ENCODE results near the gene EPHA2.

Gene EPHA2

DNA sequence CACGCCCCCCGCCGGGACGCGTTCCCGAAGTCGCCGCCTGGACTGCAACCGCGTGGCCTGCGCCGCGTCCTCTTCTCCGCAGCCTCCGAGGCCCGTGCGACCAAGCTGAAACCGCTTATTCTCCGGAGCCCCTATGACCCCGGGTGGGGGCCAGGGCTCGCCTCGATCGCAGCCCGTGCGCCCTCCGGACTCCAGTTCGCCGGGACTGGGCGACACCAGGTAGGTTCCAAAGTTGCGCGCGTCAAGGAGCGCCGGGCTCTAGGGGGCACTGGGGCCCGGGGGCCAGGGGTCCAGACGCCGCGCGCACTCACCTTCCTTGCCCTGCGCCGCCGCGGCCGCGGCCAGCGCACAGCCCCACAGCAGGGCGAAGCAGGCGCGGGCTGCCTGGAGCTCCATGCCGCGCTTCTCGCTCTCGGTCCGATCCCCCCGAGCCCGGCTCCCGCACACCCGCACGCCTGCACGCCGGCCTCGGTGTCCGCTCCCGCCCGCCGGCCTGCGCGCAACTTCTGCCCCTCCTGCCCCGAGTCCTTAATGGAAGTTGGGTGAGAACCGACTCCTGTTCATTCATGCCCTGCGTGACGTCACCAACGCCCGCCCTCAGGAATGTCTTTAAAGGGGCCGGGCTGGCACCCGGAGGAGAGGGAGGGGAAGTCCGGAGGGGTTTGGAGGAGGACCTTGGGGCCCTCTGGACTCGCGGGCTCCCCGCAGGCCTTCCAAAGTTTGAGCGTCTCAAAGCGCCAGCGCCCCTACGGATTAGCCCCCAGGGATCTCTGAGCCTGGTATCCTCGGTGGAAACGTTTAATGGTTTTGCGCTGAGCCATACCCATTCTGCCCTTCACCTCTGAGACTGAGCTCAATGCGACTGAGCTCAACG, at the start of gene EPHA2:
Gene EPHA2 (minus strand): TSS at position 533 of the 874 bp plus-strand sequence. CDS start 137 bp downstream, at position 396.
- peak within 1 kb of the TSS; percentile 56 for H3K4me3 ChIP-seq (ENCODE audit: low read depth, low read length)
- no peak for DNase-seq (ENCODE audit: low read depth)

DNA sequence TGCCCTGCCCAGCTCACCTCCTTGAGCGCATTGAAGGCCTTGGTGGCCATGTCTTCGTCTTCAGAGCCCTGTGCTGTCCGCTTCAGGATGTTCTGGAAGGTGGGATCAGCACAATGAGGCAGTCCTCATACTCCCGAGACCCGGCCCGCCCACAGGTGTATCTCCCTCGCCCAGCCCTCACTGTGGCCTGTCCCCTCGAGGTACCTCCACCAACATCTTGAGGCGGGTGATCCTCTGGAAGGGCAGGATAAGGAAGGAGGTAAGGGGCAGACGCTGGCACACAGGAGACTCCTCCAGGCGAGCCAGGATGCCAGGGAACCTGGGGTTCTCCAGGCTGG, 49.4 kb upstream of the EPHA2 start:
- DNase-seq (ENCODE audit: low read depth), result no peak
- no peak overlapping the region for H3K4me3 ChIP-seq (ENCODE audit: low read depth, low read length)
- no peak for TF ChIP-seq CTCF (IDR thresholded peaks at IDR 0.05; ENCODE audit: control insufficient read depth, extremely low read depth, insufficient read depth)

More for the DNA sequence above, at the start of gene EPHA2:
- TF ChIP-seq CTCF (IDR thresholded peaks at IDR 0.05; ENCODE audit: control insufficient read depth, extremely low read depth, insufficient read depth), result no peak

DNA sequence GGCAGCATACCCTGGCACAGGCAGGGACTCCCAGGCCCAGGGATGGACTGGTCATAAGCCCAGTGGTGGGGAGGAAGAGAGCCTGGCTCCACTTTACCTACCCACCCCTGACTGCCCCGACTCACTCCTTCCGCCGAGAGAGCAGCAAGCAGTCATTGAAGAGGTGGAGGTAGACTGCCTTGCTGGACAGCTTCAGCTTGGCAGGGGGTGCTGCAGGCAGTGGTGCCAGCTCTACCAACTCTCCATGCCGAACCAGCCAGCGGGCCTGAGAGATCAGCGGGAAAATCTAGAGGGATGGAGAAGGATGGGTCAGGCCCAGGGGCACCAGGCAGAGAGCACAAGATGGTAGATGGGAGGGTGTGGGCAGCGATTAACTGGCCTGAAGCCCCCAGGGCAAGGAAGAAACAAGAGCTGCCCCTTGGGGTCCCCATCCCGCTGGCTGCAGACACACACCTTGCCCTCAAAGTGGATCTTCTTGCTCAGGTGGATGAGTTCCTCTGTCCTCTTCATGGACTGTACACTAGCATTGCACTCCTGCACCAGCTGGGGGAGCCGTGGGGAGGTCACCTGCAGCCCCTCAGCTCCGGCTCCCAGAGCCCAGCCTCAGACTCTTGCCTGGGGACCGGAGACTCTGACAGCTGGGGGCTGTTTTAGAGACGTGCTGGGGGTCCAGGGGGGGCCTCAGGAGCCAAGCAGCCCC, 48.9 kb upstream of the EPHA2 start:
- DNase-seq (ENCODE audit: low read depth), result no peak
- peak; percentile 19; the same call in 1 of the 2 replicates for TF ChIP-seq CTCF (IDR thresholded peaks at IDR 0.05; ENCODE audit: control insufficient read depth, extremely low read depth, insufficient read depth)
- no peak overlapping the region for H3K4me3 ChIP-seq (ENCODE audit: low read depth, low read length)

DNA sequence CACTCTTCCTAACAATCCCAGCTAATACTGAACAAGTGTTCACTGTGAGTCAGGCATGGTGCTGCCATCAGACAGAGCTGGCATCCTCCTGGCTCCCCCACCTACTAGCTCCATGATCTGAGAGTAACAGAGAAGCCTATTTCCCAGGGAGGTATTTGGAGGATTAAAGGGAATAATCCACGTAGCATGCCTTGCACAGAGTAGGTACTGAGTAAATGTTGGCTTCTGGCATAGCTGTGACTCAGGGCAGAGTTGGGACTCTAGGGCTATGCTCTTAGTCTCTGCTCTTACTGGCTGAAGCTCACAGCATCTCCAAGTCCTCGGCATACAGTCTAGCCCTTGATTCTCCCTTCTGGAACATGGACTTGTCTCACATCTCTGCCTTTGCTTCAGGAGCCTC, 48.3 kb upstream of the EPHA2 start:
- TF ChIP-seq CTCF (IDR thresholded peaks at IDR 0.05; ENCODE audit: control insufficient read depth, extremely low read depth, insufficient read depth), result no peak
- no peak for DNase-seq (ENCODE audit: low read depth)
- H3K4me3 ChIP-seq (ENCODE audit: low read depth, low read length), result no peak overlapping the region

DNA sequence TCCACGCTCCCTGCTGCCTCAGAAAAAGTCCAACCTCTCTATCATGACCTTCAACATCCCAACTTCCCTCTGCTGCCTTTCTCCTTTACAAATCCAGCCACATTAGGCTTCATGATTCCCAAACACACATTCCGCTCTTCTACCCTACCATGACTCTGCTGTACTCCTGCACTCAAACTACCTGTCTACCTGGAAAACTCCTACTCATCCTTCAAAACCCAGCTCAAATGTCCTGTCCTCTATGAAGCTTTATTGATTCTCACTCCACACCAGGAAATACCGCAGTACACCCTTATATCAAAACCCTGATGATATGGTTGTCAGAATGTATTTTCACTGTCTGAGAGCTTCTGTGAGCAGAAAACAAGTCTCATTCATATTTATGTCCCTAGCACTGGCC, 47.7 kb upstream of the EPHA2 start:
- DNase-seq (ENCODE audit: low read depth), result no peak
- no peak for TF ChIP-seq CTCF (IDR thresholded peaks at IDR 0.05; ENCODE audit: control insufficient read depth, extremely low read depth, insufficient read depth)
- H3K4me3 ChIP-seq (ENCODE audit: low read depth, low read length), result no peak overlapping the region

DNA sequence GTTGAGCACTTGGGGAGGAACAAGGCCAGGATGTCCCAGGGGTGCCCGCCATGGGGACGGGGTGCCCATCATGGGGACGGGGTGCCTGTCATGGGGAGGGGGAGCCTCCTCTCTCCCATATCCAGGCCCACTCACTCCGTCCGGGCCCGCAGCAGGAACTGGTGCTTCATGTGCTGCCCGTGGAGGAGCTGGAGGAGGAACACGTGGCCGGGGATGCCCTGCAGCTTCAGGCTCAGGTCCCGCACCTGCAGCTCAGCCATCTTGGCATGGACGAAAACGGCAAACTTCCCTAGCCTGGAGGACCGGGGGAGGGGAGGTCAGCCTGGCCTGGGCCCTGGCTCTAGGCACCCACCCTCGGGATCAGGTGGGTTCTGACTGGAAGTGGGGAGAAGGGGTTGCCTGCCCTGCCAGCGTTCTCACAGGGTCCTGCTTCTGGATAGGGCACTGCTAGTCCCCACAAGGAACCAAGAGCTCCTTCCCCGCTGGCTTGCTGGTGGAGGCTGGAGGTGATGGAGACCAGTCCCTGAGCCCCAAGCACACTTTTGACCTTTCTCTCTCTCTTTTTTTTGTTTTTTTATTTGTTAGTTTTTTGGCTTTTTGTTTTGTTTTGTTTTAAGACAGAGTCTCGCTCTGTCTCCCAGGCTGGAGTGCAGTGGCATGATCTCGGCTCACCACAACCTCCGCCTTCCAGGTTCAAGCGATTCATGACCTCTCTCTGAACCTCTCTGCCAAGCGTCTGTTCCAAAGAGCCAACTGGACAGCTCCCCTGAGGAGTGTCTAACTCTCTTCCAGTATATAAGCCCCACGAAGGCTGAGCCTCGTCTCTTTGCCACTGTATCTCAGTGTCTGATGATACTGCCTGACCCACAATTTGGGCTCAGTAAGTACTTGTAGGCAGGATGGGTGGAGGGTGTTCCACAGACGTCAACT, 46.7 kb upstream of the EPHA2 start:
- no peak for DNase-seq (ENCODE audit: low read depth)
- TF ChIP-seq CTCF (IDR thresholded peaks at IDR 0.05; ENCODE audit: control insufficient read depth, extremely low read depth, insufficient read depth), result no peak
- no peak overlapping the region for H3K4me3 ChIP-seq (ENCODE audit: low read depth, low read length)
